Thyroid gland (tissue), 4 donors: ENCODE results near the gene CCDC78. TPM values are rescaled to one million over a fixed set of nuclear protein-coding genes. Genes with fewer than 3 reads are reported as not detected.

ENCODE experiments used
- DNase-seq, 2 donors: peaks; one replicate each; pipeline ENCODE4 v3.0.0-alpha.2; 2019
- H3K27ac ChIP-seq, 3 donors: fragments of 200-600 bp; sonication (generic); 1 replicate in 2 of 3; 2 replicates in 1 of 3; pipeline ENCODE4 v1.5.1; 2016 to 2019; ENCODE audit warnings: mild to moderate bottlenecking in 1 of 3, moderate library complexity in 1 of 3
- H3K27me3 ChIP-seq: fragments of 200-600 bp; sonication (generic); one replicate; pipeline ENCODE4 v1.5.1; 2019
- H3K36me3 ChIP-seq, 2 donors: fragments of 200-600 bp; sonication (generic); one replicate each; pipeline ENCODE4 v1.5.1; 2016 to 2019
- H3K4me1 ChIP-seq, 2 donors: fragments of 200-600 bp; sonication (generic); one replicate each; pipeline ENCODE4 v1.5.1; 2017 to 2019
- H3K4me3 ChIP-seq, 3 donors: fragments of 200-600 bp; sonication (generic); replicated peaks in 1 of 3; 1 replicate in 2 of 3; 2 replicates in 1 of 3; pipeline ENCODE4 v1.5.1; 2016; ENCODE audit warnings: mild to moderate bottlenecking in 1 of 3
- H3K9me3 ChIP-seq: fragments of 200-600 bp; sonication (generic); one replicate; pipeline ENCODE4 v1.5.1; 2017
- POLR2A ChIP-seq, 2 donors: fragments of 450-650 bp; IDR thresholded peaks; one replicate each; pipeline ENCODE4 v1.6.1; 2017; ENCODE audit warnings: antibody characterized with exemption in 2 of 2, mild to moderate bottlenecking in 2 of 2, moderate library complexity in 1 of 2
- WGBS, 2 donors: methylation state at CpG; one replicate each; pipeline ENCODE4 v1.1.5; 2017; 5-methylcytosine and 5-hydroxymethylcytosine counted together
- intact Hi-C: fragments of 100-400 bp; cut with DNase I; formaldehyde crosslinking; loops from one replicate; pipeline ENCODE4 v1.15.1; 2023
- total RNA-seq, 4 donors: library from RNA; depleted of rRNA; stranded (reverse); fragments of >200 nt; gene quantifications; one replicate each; pipeline ENCODE4 v1.2.3, GENCODE V29; 2016
- TF ChIP-seq, protein P1 (sequence below), 6 experiments: fragments of 200-600 bp in 3 of 6; fragments of 450-650 bp in 3 of 6; sonication (generic) in 3 of 6; IDR thresholded peaks; one replicate each; pipeline ENCODE4 v1.5.1; 2016 to 2019; ENCODE audit warnings: antibody characterized with exemption in 6 of 6, mild to moderate bottlenecking in 2 of 6, inconsistent platforms in 1 of 6, moderate library complexity in 1 of 6

The CCDC78 gene
- total RNA-seq, 4 donors from 2014 or later: 0.27 TPM; not detected in 3

DNA sequence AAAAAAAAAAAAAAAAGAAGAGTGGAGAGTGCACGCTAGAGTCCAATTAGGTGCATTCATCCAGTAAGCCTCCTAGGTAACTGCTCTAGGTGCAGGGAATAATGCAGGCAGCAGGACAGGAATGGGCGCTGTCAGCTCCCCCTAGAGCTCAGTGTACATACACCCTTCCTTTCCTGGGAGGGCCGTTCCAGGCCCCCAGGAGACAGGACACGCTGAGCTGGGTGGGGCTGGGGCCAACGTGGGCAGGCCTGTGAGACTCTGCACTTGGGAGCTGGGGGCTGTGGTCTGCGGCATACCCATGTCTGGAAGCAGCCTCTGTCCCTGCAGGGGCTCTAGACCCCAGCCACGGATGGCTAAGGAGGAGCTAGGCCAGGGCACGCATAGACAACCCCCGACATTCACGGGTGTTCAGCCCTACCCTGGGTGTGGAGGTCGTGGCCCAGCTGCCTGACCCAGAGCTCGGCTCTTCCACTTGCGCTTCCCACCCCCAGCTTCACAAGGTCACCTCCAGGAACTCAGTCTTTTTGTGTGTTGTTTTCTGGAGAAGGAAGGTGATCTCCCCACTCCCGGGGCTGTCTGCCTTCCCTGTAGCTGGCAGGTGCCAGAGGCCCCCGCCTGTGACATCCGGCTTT, 6.3 kb downstream of the CCDC78 start:
- Histone ChIP-seq H3K4me1 (peaks cover 24 to 46% of the 10 kb centered on the region in 2 donors), H3K9me3 (no peaks in the 10 kb centered on the region), H3K27ac (peak overlapping the region in 2 of 3 donors; percentile 73 to 86), H3K4me3 (peak overlapping the region in 2 of 3 donors; percentile 46 to 84), H3K36me3 (no peaks in the 10 kb centered on the region), H3K27me3 (no peaks in the 10 kb centered on the region)
- WGBS, 2 donors: 5 to 7% methylated on average over 14 to 15 of the region's 16 CpGs
- TF ChIP-seq POLR2A (IDR thresholded peaks at IDR 0.05): no peak
- TF ChIP-seq, protein P1, sequence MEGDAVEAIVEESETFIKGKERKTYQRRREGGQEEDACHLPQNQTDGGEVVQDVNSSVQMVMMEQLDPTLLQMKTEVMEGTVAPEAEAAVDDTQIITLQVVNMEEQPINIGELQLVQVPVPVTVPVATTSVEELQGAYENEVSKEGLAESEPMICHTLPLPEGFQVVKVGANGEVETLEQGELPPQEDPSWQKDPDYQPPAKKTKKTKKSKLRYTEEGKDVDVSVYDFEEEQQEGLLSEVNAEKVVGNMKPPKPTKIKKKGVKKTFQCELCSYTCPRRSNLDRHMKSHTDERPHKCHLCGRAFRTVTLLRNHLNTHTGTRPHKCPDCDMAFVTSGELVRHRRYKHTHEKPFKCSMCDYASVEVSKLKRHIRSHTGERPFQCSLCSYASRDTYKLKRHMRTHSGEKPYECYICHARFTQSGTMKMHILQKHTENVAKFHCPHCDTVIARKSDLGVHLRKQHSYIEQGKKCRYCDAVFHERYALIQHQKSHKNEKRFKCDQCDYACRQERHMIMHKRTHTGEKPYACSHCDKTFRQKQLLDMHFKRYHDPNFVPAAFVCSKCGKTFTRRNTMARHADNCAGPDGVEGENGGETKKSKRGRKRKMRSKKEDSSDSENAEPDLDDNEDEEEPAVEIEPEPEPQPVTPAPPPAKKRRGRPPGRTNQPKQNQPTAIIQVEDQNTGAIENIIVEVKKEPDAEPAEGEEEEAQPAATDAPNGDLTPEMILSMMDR (IDR thresholded peaks at IDR 0.05): peak in 2 of 6 experiments; percentile 6 to 26
- intact Hi-C loops: loop anchor here (10.0 kb wide), 1 partner anchor 335 kb away; no protein-coding TSS in a partner anchor
- no peak for DNase-seq

DNA sequence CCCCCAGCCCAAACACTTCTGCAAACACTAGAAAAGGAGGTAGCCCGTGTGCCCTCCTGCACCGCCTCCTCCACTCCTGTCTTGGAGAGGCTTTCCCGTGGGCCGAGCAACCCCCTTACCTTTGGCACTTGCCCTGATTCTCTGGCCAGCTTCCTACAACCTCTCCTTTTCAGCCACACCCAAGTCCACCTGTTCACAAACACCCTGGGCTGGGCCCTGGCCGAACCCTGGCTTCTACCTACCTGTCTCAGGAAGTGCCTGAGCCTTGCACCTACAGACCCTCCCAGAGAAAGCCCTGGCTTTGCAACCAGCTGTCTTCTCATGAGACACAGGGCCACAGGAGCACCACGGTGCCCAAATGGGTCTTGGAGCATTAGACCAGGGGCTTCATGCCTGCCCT, 7.3 kb downstream of the CCDC78 start:
- no peak overlapping the region for H3K27ac ChIP-seq
- WGBS, 2 donors: 51 to 59% methylated on average over 6 of the region's 6 CpGs
- DNase-seq: no peak
- H3K4me3 ChIP-seq: no peak overlapping the region
- no peak for TF ChIP-seq POLR2A (IDR thresholded peaks at IDR 0.05)
- TF ChIP-seq, protein P1 (IDR thresholded peaks at IDR 0.05): no peak
- no peaks in the 10 kb centered on the region for H3K27me3 ChIP-seq
- intact Hi-C loops: loop anchor here (10.0 kb wide), 1 partner anchor 336 kb away; no protein-coding TSS in a partner anchor
- H3K4me1 ChIP-seq: peaks cover 29 to 54% of the 10 kb centered on the region in 2 donors
- no peaks in the 10 kb centered on the region for H3K36me3 ChIP-seq
- no peaks in the 10 kb centered on the region for H3K9me3 ChIP-seq

DNA sequence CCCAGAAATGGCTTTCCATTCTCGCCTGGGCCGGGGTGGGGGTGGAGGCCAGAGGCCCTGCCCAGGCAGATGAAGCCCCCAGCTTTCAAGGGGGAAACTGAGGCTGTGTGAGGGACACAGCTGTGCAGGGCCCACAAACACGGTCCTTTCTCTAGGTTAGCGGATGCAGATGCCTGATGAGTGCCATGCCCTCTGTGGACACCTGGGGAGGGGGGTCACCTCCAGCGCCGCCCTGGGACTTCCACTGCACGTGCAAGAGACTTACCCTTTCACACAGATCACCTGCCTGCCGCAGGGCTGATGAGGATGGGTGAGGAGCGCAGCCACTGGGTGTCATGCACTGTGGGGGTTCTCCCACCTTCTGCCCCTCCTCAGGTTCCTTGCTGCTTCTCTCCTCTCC, 7.9 kb downstream of the CCDC78 start:
- no peak overlapping the region for H3K4me3 ChIP-seq
- no peaks in the 10 kb centered on the region for H3K27me3 ChIP-seq
- intact Hi-C loops: loop anchor here (10.0 kb wide), 1 partner anchor 336 kb away; no protein-coding TSS in a partner anchor
- peaks cover 29 to 54% of the 10 kb centered on the region in 2 donors for H3K4me1 ChIP-seq
- H3K9me3 ChIP-seq: no peaks in the 10 kb centered on the region
- no peaks in the 10 kb centered on the region for H3K36me3 ChIP-seq
- TF ChIP-seq, protein P1 (IDR thresholded peaks at IDR 0.05): no peak
- TF ChIP-seq POLR2A (IDR thresholded peaks at IDR 0.05): no peak
- H3K27ac ChIP-seq: no peak overlapping the region
- DNase-seq: no peak
- 89 to 100% methylated on average over 1 to 8 of the region's 9 CpGs for WGBS, 2 donors

DNA sequence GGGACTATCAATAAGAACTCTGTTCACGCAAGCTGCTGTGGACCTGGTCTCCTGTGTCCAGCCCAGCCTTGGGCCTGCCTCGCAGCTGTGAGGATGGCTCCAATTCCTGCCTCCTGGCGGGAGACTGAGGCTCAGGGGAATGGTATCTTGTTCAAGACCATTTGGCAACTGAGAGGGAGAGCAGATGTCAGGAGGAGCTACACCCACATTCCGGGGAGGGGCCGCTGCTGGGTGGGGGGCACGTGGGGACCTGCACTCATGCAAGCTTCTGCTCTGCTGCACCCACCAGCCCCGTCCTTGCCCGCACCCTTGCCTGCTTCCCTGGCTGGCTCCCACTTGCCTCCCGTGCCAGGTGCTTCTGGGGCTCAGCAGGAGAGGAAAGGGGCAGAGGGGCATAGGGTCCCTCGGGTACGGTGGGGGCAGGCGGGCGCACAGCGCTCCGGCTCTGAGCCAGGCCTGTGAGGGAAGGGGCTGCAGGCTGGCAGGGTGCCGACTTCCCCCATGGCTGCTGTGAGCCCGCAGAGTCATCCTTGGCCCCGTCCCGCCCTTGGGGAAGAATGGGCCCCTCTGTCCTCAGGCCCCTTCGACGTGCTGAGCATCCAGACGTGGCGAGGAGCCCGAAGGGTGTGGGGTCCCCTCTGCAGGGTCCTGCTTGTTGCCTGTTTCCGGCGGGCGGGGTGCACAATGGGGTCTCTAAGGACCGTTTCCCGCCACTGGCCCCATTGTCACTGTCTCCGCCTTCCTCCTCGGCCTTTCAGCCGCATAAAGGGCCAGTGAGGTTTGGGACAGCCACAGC, 8.6 kb downstream of the CCDC78 start:
- Histone ChIP-seq H3K4me3 (no peak overlapping the region), H3K4me1 (peaks cover 29 to 54% of the 10 kb centered on the region in 2 donors), H3K27ac (no peak overlapping the region), H3K27me3 (no peaks in the 10 kb centered on the region), H3K9me3 (no peaks in the 10 kb centered on the region), H3K36me3 (no peaks in the 10 kb centered on the region)
- TF ChIP-seq, protein P1 (IDR thresholded peaks at IDR 0.05): no peak
- no peak for TF ChIP-seq POLR2A (IDR thresholded peaks at IDR 0.05)
- intact Hi-C loops: loop anchor here (10.0 kb wide), 1 partner anchor 337 kb away; no protein-coding TSS in a partner anchor
- DNase-seq: no peak
- WGBS, 2 donors: 77% methylated on average over 27 to 28 of the region's 32 CpGs
